Ureter (tissue), 1 donor: ENCODE results near the gene TCAP. TPM values are rescaled to one million over a fixed set of nuclear protein-coding genes. Genes with fewer than 3 reads are reported as not detected.

ENCODE experiments used
- DNase-seq: peaks from one replicate; pipeline ENCODE4 v3.0.0-alpha.2; 2020; ENCODE audit warnings: low spot score
- total RNA-seq: library from RNA; stranded (reverse); gene quantifications from one replicate; pipeline ENCODE4 v1.2.4, GENCODE V29; 2023
- donor health status: DM: yes; HTN: yes; CAD: no.

Gene TCAP
- total RNA-seq, 1 donor from 2014 or later, result 0.81 TPM

- no peak for DNase-seq
Measured at GRCh38 chr17:39651923-39652586, 13.1 kb upstream of the TCAP start.

- no peak for DNase-seq
Measured at GRCh38 chr17:39652587-39653315, 12.4 kb upstream of the TCAP start.

- DNase-seq, result no peak
Measured at GRCh38 chr17:39653316-39653661, 11.9 kb upstream of the TCAP start.

- no peak for DNase-seq
Measured at GRCh38 chr17:39653662-39654331, 11.4 kb upstream of the TCAP start.

- no peak for DNase-seq
Measured at GRCh38 chr17:39655105-39655504, 10.0 kb upstream of the TCAP start.

GRCh38 chr17:39658346-39658745 is 6.8 kb upstream of the TCAP start:
- no peak for DNase-seq

- DNase-seq, result no peak
Measured at GRCh38 chr17:39658760-39659159, 6.4 kb upstream of the TCAP start.

GRCh38 chr17:39659279-39660010 is 5.7 kb upstream of the TCAP start:
- DNase-seq, result no peak

- DNase-seq, result no peak
Measured at GRCh38 chr17:39660011-39660360, 5.2 kb upstream of the TCAP start.

GRCh38 chr17:39660397-39661385 is 4.5 kb upstream of the TCAP start:
- no peak for DNase-seq

GRCh38 chr17:39661744-39662541 is 3.2 kb upstream of the TCAP start:
- no peak for DNase-seq

GRCh38 chr17:39662551-39663339 is 2.4 kb upstream of the TCAP start:
- DNase-seq, result peak; percentile 64

- DNase-seq, result no peak
Measured at GRCh38 chr17:39663340-39663687, 1.8 kb upstream of the TCAP start.

- no peak for DNase-seq
Measured at GRCh38 chr17:39663688-39664580, 1.2 kb upstream of the TCAP start.

- DNase-seq, result peak; percentile 43
Measured at GRCh38 chr17:39665642-39666224, 584 bp downstream of the TCAP start.

GRCh38 chr17:39666231-39666600 is 1.1 kb downstream of the TCAP start:
- DNase-seq, result no peak

- DNase-seq, result peak; percentile 51
Measured at GRCh38 chr17:39666601-39667261, 1.6 kb downstream of the TCAP start.
